ENCODE results near the gene ZIK1.
A peak's percentile ranks its signal among the peaks of the same experiment; 100 is the strongest.

ZIK1 gene

DNA sequence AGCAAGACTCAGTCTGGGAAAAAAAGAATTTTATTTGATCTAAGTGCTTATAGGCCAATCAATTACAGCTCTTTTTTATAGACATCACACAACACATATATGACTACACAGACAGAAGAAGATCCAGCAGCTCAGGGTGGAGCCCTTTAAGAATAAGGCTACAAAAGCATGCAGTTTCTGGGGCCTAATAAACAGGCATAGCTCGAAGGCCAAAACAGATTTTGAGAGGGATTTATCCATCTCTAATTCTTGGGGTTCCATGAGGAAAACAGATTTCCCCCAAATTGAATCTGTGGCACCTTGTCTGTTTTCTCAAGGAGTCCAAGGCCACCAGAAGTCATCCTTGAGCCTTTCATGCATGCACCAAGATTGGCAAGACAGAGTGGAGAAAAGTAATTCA, 20.4 kb upstream of the ZIK1 start:
- no peak overlapping the region for H3K9ac ChIP-seq
- peaks cover 9% of the 10 kb centered on the region for H3K4me1 ChIP-seq
- H3K36me3 ChIP-seq: peaks cover 6% of the 10 kb centered on the region; the same call in 1 of the 2 replicates
- H3K4me3 ChIP-seq: no peak overlapping the region
- H3K27ac ChIP-seq: no peak overlapping the region
- no peak overlapping the region for H3K4me2 ChIP-seq
- peaks cover 5% of the 10 kb centered on the region; the same call in 1 of the 2 replicates for H4K20me1 ChIP-seq
- no peaks in the 10 kb centered on the region for H3K27me3 ChIP-seq
- H3K9me3 ChIP-seq: peaks cover 86% of the 10 kb centered on the region
- no peak for TF ChIP-seq Cebpa-rat (IDR thresholded peaks at IDR 0.05)

DNA sequence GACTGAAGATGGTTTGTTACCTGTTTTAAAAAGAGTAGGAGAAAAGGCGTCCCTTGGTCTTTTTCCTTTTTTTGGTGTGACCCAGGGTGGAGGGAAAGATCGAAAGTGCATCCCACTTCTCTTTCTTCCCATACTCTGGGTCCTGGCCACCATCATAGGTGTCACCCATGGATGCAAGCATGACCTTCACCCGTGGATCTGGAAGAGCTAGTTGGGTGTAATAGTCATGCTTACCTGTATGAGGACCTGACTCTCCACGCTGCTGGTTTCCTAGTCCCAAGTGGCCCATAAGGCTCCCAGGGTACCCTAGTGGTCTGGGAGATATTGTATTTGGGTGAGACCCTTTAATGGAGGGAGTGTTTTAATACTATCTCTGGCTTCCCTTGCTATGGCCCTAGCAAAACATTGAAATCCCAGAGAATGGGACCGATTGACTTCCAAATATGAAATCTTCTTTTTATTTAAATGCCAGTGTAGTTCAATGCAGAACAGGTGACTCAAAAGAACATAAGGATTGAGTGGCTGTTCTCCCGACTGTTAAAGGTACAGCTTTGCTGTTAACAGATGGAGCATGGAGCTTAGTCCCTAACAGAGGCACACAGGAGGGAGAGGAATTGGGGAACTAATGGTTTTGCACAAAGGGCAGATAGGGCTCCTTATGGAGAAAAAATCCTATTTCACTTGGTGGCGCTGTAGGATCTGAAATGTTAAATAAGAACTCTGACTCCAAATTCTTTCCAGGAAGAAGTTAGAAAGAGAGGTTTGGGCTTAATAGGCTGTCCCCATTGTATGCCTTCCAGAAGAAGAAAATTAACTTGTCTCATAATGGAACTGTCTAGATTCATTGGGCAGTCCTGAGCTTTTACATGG, 17.3 kb upstream of the ZIK1 start:
- Histone ChIP-seq H3K4me1 (no peaks in the 10 kb centered on the region), H3K4me3 (peak overlapping the region; percentile 17; the same call in 1 of the 2 replicates), H3K9me3 (peaks cover 100% of the 10 kb centered on the region), H3K4me2 (no peak overlapping the region), H3K27ac (no peak overlapping the region), H3K9ac (no peak overlapping the region), H4K20me1 (no peaks in the 10 kb centered on the region), H3K36me3 (peaks cover 23% of the 10 kb centered on the region), H3K27me3 (no peaks in the 10 kb centered on the region)
- TF ChIP-seq Cebpa-rat (IDR thresholded peaks at IDR 0.05): no peak

DNA sequence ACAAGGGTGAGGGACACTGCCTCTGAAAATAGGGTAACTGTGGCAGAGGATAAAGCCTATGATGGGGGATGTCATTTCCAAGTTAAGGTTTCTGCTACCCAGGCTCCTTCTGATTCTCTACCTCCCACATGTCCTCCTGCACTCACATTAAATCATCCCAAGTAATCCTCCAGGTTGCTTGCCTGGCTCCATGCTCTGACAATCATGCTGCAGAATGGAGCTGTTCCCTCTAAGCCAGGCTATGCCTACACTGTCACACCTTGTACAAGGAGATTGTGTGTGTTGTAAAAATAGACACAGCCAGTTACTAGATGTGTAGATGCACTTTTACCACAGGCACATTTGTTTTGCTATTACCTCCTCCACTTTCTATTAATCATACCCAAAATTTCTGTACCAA, 13.2 kb upstream of the ZIK1 start:
- Histone ChIP-seq H3K36me3 (peaks cover 64% of the 10 kb centered on the region), H3K9ac (no peak overlapping the region), H3K4me2 (no peak overlapping the region), H3K9me3 (peaks cover 100% of the 10 kb centered on the region), H3K4me1 (no peaks in the 10 kb centered on the region), H3K27ac (no peak overlapping the region), H4K20me1 (no peaks in the 10 kb centered on the region), H3K27me3 (no peaks in the 10 kb centered on the region), H3K4me3 (no peak overlapping the region)
- no peak for TF ChIP-seq Cebpa-rat (IDR thresholded peaks at IDR 0.05)

DNA sequence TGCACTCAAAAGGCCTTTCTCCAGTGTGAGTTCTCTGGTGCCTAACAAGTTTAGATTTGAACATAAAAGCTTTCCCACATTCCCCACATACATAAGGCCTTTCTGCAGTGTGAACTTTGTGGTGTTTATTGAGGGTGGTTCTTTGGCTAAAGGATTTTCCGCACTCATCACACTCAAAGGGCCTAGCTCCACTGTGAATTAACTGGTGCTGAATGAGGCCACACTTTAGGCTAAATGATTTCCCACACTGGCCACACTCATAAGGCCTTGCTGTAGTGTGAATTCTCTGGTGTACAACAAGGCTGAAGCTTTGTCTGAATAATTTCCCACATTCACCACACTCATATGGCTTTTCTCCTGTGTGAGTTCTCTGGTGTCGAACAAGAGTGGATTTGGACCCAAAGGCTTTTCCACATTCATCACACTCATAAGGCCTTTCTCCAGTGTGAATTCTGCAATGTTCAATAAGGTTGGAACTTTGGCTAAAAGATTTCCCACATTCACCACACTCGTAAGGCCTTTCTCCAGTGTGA, 11.5 kb upstream of the ZIK1 start:
- peaks cover 99% of the 10 kb centered on the region for H3K9me3 ChIP-seq
- no peak overlapping the region for H3K9ac ChIP-seq
- H3K27ac ChIP-seq: no peak overlapping the region
- H3K36me3 ChIP-seq: peaks cover 75% of the 10 kb centered on the region
- H3K4me1 ChIP-seq: peaks cover 3% of the 10 kb centered on the region
- no peaks in the 10 kb centered on the region for H4K20me1 ChIP-seq
- H3K27me3 ChIP-seq: no peaks in the 10 kb centered on the region
- no peak overlapping the region for H3K4me2 ChIP-seq
- TF ChIP-seq Cebpa-rat (IDR thresholded peaks at IDR 0.05): no peak
- peak overlapping the region; percentile 34 for H3K4me3 ChIP-seq

DNA sequence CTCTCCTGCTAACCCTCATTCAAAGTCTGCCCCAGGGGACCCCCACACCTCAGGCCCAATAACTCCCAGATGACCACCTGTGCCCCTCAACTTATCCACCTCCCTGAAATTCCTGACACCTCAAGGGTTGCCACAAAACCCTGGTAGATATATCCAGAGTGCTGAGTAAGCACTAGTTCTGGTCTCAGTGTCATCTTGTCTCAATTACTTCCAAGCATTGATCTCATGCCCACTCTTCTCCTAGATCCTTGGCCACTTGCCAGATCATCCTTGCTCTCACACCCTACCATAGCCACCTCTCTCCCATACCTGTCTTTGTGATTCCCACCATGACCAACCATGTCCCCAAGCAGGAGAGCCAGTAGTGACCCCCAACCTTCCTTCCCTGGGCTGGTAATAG, 7.3 kb upstream of the ZIK1 start:
- Histone ChIP-seq H3K4me1 (peaks cover 16% of the 10 kb centered on the region), H3K9me3 (peaks cover 59% of the 10 kb centered on the region), H3K36me3 (peaks cover 60% of the 10 kb centered on the region), H3K27ac (no peak overlapping the region), H3K27me3 (no peaks in the 10 kb centered on the region), H3K4me2 (no peak overlapping the region), H3K9ac (no peak overlapping the region), H3K4me3 (no peak overlapping the region), H4K20me1 (no peaks in the 10 kb centered on the region)
- no peak for TF ChIP-seq Cebpa-rat (IDR thresholded peaks at IDR 0.05)

DNA sequence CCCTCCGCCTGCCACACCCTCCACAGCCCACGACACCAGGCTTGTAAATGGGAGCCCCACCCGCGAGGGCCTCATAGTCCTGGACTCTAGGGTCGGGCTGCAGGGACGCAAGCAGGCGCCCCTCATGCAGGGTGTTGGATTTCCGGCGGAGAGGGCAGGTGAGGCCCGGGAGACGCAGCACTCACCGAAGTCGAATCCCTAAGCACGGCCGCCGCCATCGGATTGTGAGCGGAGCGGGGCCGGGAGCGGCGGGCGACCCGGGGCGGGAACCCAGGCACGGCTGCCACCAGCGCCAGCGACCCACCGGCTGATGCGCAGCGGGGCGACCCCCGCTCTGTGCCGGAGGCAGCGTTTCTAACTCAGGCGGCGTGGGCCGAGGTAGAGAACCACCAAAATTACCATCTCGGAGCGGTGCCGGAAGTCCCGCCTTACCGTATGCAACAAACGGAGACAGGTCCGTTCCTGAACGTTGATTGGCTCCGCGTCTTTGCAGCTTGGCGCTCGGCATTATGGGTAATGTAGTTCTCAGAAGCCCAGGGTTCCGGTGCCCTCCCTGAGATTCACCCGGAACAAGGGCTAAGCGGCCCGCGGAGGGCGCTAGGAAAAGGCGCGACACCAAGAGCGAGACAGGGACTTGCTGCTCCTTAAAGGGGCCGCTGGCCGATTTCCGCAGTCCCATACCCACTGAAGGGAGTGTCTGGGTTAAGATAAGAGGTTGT, 5.3 kb upstream of the ZIK1 start, which contains the start of gene ZNF416:
ZNF416 (minus strand) TSS at position 425 of the 719 bp plus-strand sequence; CDS start at position 218, 207 bp downstream.
- TF ChIP-seq Cebpa-rat (IDR thresholded peaks at IDR 0.05): no peak
- Histone ChIP-seq H3K4me2 (peak within 1 kb of the TSS; percentile 96), H3K27ac (peak within 1 kb of the TSS; percentile 79), H3K27me3 (no peaks in the 10 kb centered on the region), H3K9ac (peak within 1 kb of the TSS; percentile 90), H3K9me3 (peaks cover 55% of the 10 kb centered on the region), H3K36me3 (peaks cover 40% of the 10 kb centered on the region), H4K20me1 (no peaks in the 10 kb centered on the region), H3K4me1 (peaks cover 25% of the 10 kb centered on the region), H3K4me3 (peak within 1 kb of the TSS; percentile 88)

DNA sequence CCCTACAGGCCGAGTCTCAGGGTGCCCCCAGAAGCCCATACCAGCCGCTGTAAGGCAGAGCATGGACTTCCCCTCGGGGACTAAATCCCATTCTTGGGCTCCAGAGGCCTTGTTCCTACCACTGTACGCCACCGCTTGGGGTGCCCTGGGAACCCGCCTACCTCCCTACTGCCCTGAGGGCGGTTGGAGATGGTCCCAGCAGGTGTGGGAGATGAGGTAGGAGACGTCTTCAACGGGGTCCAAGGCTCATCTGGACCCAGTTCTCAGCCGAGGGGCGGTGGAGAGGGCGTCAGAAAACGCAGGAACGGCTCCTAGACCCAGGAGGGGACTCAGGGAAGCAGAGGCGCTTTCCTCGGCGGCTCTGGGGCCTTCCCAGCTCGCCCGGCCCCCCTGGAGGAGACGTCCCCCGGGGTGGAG, 833 bp upstream of the ZIK1 start:
- H4K20me1 ChIP-seq: no peaks in the 10 kb centered on the region
- TF ChIP-seq Cebpa-rat (IDR thresholded peaks at IDR 0.05): no peak
- peak overlapping the region; percentile 93 for H3K9ac ChIP-seq
- H3K9me3 ChIP-seq: peaks cover 51% of the 10 kb centered on the region
- peak overlapping the region; percentile 87 for H3K4me3 ChIP-seq
- peaks cover 35% of the 10 kb centered on the region for H3K36me3 ChIP-seq
- H3K27me3 ChIP-seq: no peaks in the 10 kb centered on the region
- peak overlapping the region; percentile 73 for H3K4me2 ChIP-seq
- H3K27ac ChIP-seq: peak overlapping the region; percentile 94
- peaks cover 27% of the 10 kb centered on the region for H3K4me1 ChIP-seq

DNA sequence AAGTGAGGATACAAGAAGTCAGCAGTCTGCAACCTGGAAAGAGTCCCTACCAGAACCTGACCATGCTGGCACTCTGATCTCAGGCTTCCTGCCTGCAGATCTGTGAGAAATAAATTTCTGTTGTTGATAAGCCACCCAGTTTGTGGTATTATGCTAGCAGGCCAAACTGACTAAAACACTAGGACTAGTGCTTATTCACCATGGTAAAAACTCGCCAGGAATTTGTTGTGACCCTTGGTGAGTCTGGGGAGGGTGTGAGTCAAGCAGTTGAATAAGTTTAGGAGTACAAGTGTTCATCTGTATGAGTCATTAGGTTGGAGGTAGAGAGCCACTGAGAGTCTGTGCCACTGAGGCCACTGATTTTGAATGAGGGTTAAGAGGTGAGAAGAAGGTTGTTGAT, 3.6 kb downstream of the ZIK1 start:
- Histone ChIP-seq H3K4me2 (no peak overlapping the region), H4K20me1 (no peaks in the 10 kb centered on the region), H3K36me3 (peaks cover 79% of the 10 kb centered on the region), H3K9ac (no peak overlapping the region), H3K4me1 (peaks cover 20% of the 10 kb centered on the region), H3K9me3 (peaks cover 90% of the 10 kb centered on the region), H3K27me3 (no peaks in the 10 kb centered on the region), H3K4me3 (peak overlapping the region; percentile 49; the same call in 1 of the 2 replicates), H3K27ac (no peak overlapping the region)
- no peak for TF ChIP-seq Cebpa-rat (IDR thresholded peaks at IDR 0.05)

DNA sequence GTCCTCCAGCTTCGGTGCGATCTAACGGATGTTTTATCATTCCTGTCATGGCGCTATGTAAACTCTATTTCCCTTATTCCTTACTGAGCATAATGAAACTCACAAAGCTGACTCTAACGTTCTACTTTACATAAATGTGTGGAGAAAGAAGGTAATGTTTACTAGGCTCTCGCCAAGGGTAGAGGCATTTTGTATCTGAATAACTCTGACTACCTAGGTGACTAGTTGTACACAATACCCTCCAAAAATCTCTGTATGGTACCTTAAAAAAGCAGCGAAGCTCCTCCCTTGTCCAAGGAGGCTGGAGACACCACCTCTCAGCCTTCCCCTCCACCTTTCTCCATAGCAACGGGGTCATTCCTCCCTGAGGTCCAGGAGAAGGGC, 15.4 kb downstream of the ZIK1 start:
- Histone ChIP-seq H3K27ac (0 out of 2 replicates have a peak overlapping the region, but pooled peaks have one; percentile 71), H3K9ac (peak overlapping the region; percentile 88)

More for the DNA sequence above, 15.4 kb downstream of the ZIK1 start:
- peaks cover 24% of the 10 kb centered on the region for H3K4me1 ChIP-seq
- H3K9me3 ChIP-seq: peaks cover 17% of the 10 kb centered on the region; the same call in 1 of the 2 replicates
- peak overlapping the region; percentile 99 for H3K4me2 ChIP-seq
- no peak for TF ChIP-seq Cebpa-rat (IDR thresholded peaks at IDR 0.05)
- H3K4me3 ChIP-seq: peak overlapping the region; percentile 97
- H3K27me3 ChIP-seq: no peaks in the 10 kb centered on the region
- peaks cover 32% of the 10 kb centered on the region for H3K36me3 ChIP-seq
- 0 out of 2 replicates have a peak, but pooled peaks cover 5% of the 10 kb centered on the region for H4K20me1 ChIP-seq

Data from BLaER1 (cell line).